ENCODE data around the gene TNPO1. TPM values are rescaled to one million over a fixed set of nuclear protein-coding genes. Genes with fewer than 3 reads are reported as not detected.

The TNPO1 gene
- total RNA-seq, 1 donor from 2014 or later: 72.7 TPM

GRCh38 chr5:72878854-72879253 lies 62.4 kb downstream of the TNPO1 start:
- Histone ChIP-seq H3K36me3 (peaks cover 0 to 61% of the 10 kb centered on the region in 2 donors), H3K27me3 (no peaks in the 10 kb centered on the region), H3K4me1 (no peaks in the 10 kb centered on the region), H3K27ac (no peak overlapping the region), H3K9me3 (no peaks in the 10 kb centered on the region), H3K4me3 (no peak overlapping the region)
- intact Hi-C loops (cut with DNase I): no loop called here
- DNase-seq (ENCODE audit: extremely low spot score in 2 of 2): no peak
- TF ChIP-seq POLR2A (IDR thresholded peaks at IDR 0.05): no peak
- TF ChIP-seq POLR2AphosphoS5 (IDR thresholded peaks at IDR 0.05; ENCODE audit: insufficient read depth in 1 of 2, low read depth in 1 of 2): no peak
- TF ChIP-seq, protein P1, sequence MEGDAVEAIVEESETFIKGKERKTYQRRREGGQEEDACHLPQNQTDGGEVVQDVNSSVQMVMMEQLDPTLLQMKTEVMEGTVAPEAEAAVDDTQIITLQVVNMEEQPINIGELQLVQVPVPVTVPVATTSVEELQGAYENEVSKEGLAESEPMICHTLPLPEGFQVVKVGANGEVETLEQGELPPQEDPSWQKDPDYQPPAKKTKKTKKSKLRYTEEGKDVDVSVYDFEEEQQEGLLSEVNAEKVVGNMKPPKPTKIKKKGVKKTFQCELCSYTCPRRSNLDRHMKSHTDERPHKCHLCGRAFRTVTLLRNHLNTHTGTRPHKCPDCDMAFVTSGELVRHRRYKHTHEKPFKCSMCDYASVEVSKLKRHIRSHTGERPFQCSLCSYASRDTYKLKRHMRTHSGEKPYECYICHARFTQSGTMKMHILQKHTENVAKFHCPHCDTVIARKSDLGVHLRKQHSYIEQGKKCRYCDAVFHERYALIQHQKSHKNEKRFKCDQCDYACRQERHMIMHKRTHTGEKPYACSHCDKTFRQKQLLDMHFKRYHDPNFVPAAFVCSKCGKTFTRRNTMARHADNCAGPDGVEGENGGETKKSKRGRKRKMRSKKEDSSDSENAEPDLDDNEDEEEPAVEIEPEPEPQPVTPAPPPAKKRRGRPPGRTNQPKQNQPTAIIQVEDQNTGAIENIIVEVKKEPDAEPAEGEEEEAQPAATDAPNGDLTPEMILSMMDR (IDR thresholded peaks at IDR 0.05): no peak

GRCh38 chr5:72882989-72883388 lies 66.5 kb downstream of the TNPO1 start:
- H3K27me3 ChIP-seq: no peaks in the 10 kb centered on the region
- no peaks in the 10 kb centered on the region for H3K4me1 ChIP-seq
- intact Hi-C loops (cut with DNase I): no loop called here
- no peak overlapping the region for H3K4me3 ChIP-seq
- no peak for TF ChIP-seq POLR2AphosphoS5 (IDR thresholded peaks at IDR 0.05; ENCODE audit: insufficient read depth in 1 of 2, low read depth in 1 of 2)
- TF ChIP-seq, protein P1 (IDR thresholded peaks at IDR 0.05): no peak
- no peak for TF ChIP-seq POLR2A (IDR thresholded peaks at IDR 0.05)
- no peak overlapping the region for H3K27ac ChIP-seq
- no peaks in the 10 kb centered on the region for H3K9me3 ChIP-seq
- no peak for DNase-seq (ENCODE audit: extremely low spot score in 2 of 2)
- H3K36me3 ChIP-seq: peaks cover 0 to 64% of the 10 kb centered on the region in 2 donors

- Histone ChIP-seq H3K36me3 (peaks cover 0 to 69% of the 10 kb centered on the region in 2 donors), H3K27ac (no peak overlapping the region), H3K27me3 (no peaks in the 10 kb centered on the region), H3K9me3 (no peaks in the 10 kb centered on the region), H3K4me3 (no peak overlapping the region), H3K4me1 (no peaks in the 10 kb centered on the region)
- DNase-seq (ENCODE audit: extremely low spot score in 2 of 2): no peak
- intact Hi-C loops (cut with DNase I): no loop called here
- TF ChIP-seq POLR2A (IDR thresholded peaks at IDR 0.05): no peak
- TF ChIP-seq, protein P1 (IDR thresholded peaks at IDR 0.05): no peak
- TF ChIP-seq POLR2AphosphoS5 (IDR thresholded peaks at IDR 0.05; ENCODE audit: insufficient read depth in 1 of 2, low read depth in 1 of 2): no peak
These were observed 67.4 kb downstream of the TNPO1 start for GRCh38 chr5:72883850-72884249.

DNA sequence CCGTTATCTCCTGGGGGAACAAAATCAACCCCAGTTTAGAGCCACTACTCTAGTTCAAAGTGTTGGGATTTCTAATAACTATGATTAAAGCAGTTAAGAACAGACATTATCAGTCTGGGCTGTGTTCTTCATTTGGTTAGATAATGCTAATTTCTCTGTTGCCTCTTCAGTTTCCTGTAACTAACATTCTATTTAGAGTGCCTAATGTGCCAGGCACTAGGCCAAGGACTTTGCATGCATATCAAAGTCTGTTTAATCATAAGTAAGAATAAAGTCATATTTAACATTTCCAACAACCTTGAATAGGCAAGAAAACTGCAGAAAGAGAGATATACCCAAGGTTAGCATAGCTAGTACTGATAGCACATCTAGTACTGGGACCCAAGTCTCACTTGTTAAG lies 68.4 kb downstream of the TNPO1 start:
- Histone ChIP-seq H3K27me3 (no peaks in the 10 kb centered on the region), H3K27ac (no peak overlapping the region), H3K36me3 (peaks cover 0 to 78% of the 10 kb centered on the region in 2 donors), H3K4me1 (no peaks in the 10 kb centered on the region), H3K4me3 (no peak overlapping the region), H3K9me3 (no peaks in the 10 kb centered on the region)
- no peak for DNase-seq (ENCODE audit: extremely low spot score in 2 of 2)
- intact Hi-C loops (cut with DNase I): no loop called here
- TF ChIP-seq POLR2A (IDR thresholded peaks at IDR 0.05): no peak

- Histone ChIP-seq H3K36me3 (peaks cover 0 to 80% of the 10 kb centered on the region in 2 donors), H3K9me3 (no peaks in the 10 kb centered on the region), H3K4me1 (no peaks in the 10 kb centered on the region), H3K27me3 (no peaks in the 10 kb centered on the region), H3K4me3 (no peak overlapping the region), H3K27ac (no peak overlapping the region)
- intact Hi-C loops (cut with DNase I): no loop called here
- TF ChIP-seq, protein P1 (IDR thresholded peaks at IDR 0.05): no peak
- TF ChIP-seq POLR2A (IDR thresholded peaks at IDR 0.05) (no peak), POLR2AphosphoS5 (IDR thresholded peaks at IDR 0.05; ENCODE audit: insufficient read depth in 1 of 2, low read depth in 1 of 2) (no peak)
- no peak for DNase-seq (ENCODE audit: extremely low spot score in 2 of 2)
These were observed 69.4 kb downstream of the TNPO1 start for GRCh38 chr5:72885824-72886223.
